Measurements from ENCODE around the gene COL17A1. TPM values are rescaled to one million over a fixed set of nuclear protein-coding genes. Genes with fewer than 3 reads are reported as not detected.

Gene COL17A1
- total RNA-seq, 1 experiment from 2014 or later: 1.2 TPM

DNA sequence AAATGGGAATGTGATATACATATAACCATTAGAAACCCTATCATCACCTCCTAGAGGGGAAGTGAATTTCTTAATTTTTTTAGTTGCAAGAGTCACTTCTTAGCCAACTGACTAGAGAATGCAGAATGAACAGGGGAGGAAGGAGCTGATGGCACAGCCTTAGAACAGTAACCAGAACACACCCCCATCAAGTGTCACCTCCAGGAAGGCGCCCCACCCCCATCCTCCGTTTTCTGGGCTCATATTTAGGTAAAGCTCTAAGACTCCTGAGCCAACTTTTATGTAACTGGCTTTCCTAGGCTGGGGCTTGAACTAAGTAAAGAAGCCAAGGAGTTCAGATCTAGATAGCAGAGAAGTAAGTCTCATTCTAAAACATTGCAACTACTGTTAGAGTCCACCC is 54.0 kb downstream of the COL17A1 start:
- Histone ChIP-seq H3F3A (ENCODE audit: low read length, unreplicated experiment) (no peaks in the 10 kb centered on the region), H3K9me2 (replicated peaks; ENCODE audit: low read length) (no peaks in the 10 kb centered on the region), H4K20me1 (ENCODE audit: low read length) (no peaks in the 10 kb centered on the region), H3K9me3 (ENCODE audit: low read length) (no peaks in the 10 kb centered on the region), H2AFZ (ENCODE audit: low read length) (no peak overlapping the region), H3K4me3 (ENCODE audit: low read length) (no peak overlapping the region), H3K27me3 (ENCODE audit: low read length) (no peaks in the 10 kb centered on the region), H3K9ac (ENCODE audit: low read length) (no peak overlapping the region), H3K36me3 (ENCODE audit: low read depth, low read length) (no peaks in the 10 kb centered on the region), H3K79me2 (ENCODE audit: low read length) (no peaks in the 10 kb centered on the region), H3K4me2 (ENCODE audit: low read length) (no peak overlapping the region), H3K4me1 (ENCODE audit: insufficient read depth, low read length) (no peaks in the 10 kb centered on the region), H3K27ac (ENCODE audit: low read length) (no peak overlapping the region)
- ATAC-seq (no peak), DNase-seq (no peak)
- TF ChIP-seq EZH2 (IDR thresholded peaks at IDR 0.05; ENCODE audit: low read length, unreplicated experiment): no peak
- no peak for TF ChIP-seq CTCF (conservative IDR thresholded peaks at IDR 0.05; ENCODE audit: low read depth, low read length)
- TF ChIP-seq EZH2phosphoT487 (IDR thresholded peaks at IDR 0.05; ENCODE audit: borderline replicate concordance, low read length): no peak
- BruUV-seq (replicated peaks): no TSS peak
- intact Hi-C loops (cut with micrococcal nuclease): no loop called here
- POLR2A ChIA-PET (ENCODE audit: unreplicated experiment): no interaction called here
- CTCF ChIA-PET: no interaction called here

GRCh38 chr10:104029521-104029860 is 56.2 kb downstream of the COL17A1 start:
- intact Hi-C loops (cut with micrococcal nuclease): no loop called here
- Histone ChIP-seq H4K20me1 (ENCODE audit: low read length) (no peaks in the 10 kb centered on the region), H2AFZ (ENCODE audit: low read length) (no peak overlapping the region), H3F3A (ENCODE audit: low read length, unreplicated experiment) (no peaks in the 10 kb centered on the region), H3K4me2 (ENCODE audit: low read length) (no peak overlapping the region), H3K4me1 (ENCODE audit: insufficient read depth, low read length) (no peaks in the 10 kb centered on the region), H3K9me3 (ENCODE audit: low read length) (no peaks in the 10 kb centered on the region), H3K9ac (ENCODE audit: low read length) (no peak overlapping the region), H3K36me3 (ENCODE audit: low read depth, low read length) (peaks cover 9% of the 10 kb centered on the region), H3K27me3 (ENCODE audit: low read length) (no peaks in the 10 kb centered on the region), H3K4me3 (ENCODE audit: low read length) (no peak overlapping the region), H3K9me2 (replicated peaks; ENCODE audit: low read length) (no peaks in the 10 kb centered on the region), H3K27ac (ENCODE audit: low read length) (no peak overlapping the region), H3K79me2 (ENCODE audit: low read length) (no peaks in the 10 kb centered on the region)
- TF ChIP-seq EZH2phosphoT487 (IDR thresholded peaks at IDR 0.05; ENCODE audit: borderline replicate concordance, low read length) (no peak), CTCF (conservative IDR thresholded peaks at IDR 0.05; ENCODE audit: low read depth, low read length) (no peak), EZH2 (IDR thresholded peaks at IDR 0.05; ENCODE audit: low read length, unreplicated experiment) (no peak)
- DNase-seq (no peak), ATAC-seq (no peak)
- ChIA-PET CTCF (interaction anchor here (0.7 kb wide), 1 partner anchor 271 kb away, joined by 4 read pairs; no protein-coding TSS in a partner anchor), POLR2A (ENCODE audit: unreplicated experiment) (no interaction called here)
- BruUV-seq (replicated peaks): no TSS peak

- no peaks in the 10 kb centered on the region for H3K27me3 ChIP-seq (ENCODE audit: low read length)
- no peaks in the 10 kb centered on the region for H4K20me1 ChIP-seq (ENCODE audit: low read length)
- no peaks in the 10 kb centered on the region for H3K79me2 ChIP-seq (ENCODE audit: low read length)
- no peaks in the 10 kb centered on the region for H3K9me3 ChIP-seq (ENCODE audit: low read length)
- H3K36me3 ChIP-seq (ENCODE audit: low read depth, low read length): peaks cover 9% of the 10 kb centered on the region
- no peaks in the 10 kb centered on the region for H3F3A ChIP-seq (ENCODE audit: low read length, unreplicated experiment)
- no peaks in the 10 kb centered on the region for H3K4me1 ChIP-seq (ENCODE audit: insufficient read depth, low read length)
- intact Hi-C loops (cut with micrococcal nuclease): no loop called here
- no peak for ATAC-seq
- TF ChIP-seq EZH2 (IDR thresholded peaks at IDR 0.05; ENCODE audit: low read length, unreplicated experiment) (no peak), CTCF (conservative IDR thresholded peaks at IDR 0.05; ENCODE audit: low read depth, low read length) (no peak), EZH2phosphoT487 (IDR thresholded peaks at IDR 0.05; ENCODE audit: borderline replicate concordance, low read length) (no peak)
- CTCF ChIA-PET: no interaction called here
- POLR2A ChIA-PET (ENCODE audit: unreplicated experiment): no interaction called here
- no peak for DNase-seq
- BruUV-seq (replicated peaks): no TSS peak
- H3K9ac ChIP-seq (ENCODE audit: low read length): no peak overlapping the region
- H3K27ac ChIP-seq (ENCODE audit: low read length): no peak overlapping the region
- H3K9me2 ChIP-seq (replicated peaks; ENCODE audit: low read length): no peaks in the 10 kb centered on the region
- no peak overlapping the region for H3K4me2 ChIP-seq (ENCODE audit: low read length)
- H3K4me3 ChIP-seq (ENCODE audit: low read length): no peak overlapping the region
- H2AFZ ChIP-seq (ENCODE audit: low read length): no peak overlapping the region
Observed at GRCh38 chr10:104028823-104029520, 56.7 kb downstream of the COL17A1 start.
